Measurements from ENCODE around the gene NUB1.
A peak's percentile ranks its signal among the peaks of the same experiment; 100 is the strongest.

The NUB1 gene

DNA sequence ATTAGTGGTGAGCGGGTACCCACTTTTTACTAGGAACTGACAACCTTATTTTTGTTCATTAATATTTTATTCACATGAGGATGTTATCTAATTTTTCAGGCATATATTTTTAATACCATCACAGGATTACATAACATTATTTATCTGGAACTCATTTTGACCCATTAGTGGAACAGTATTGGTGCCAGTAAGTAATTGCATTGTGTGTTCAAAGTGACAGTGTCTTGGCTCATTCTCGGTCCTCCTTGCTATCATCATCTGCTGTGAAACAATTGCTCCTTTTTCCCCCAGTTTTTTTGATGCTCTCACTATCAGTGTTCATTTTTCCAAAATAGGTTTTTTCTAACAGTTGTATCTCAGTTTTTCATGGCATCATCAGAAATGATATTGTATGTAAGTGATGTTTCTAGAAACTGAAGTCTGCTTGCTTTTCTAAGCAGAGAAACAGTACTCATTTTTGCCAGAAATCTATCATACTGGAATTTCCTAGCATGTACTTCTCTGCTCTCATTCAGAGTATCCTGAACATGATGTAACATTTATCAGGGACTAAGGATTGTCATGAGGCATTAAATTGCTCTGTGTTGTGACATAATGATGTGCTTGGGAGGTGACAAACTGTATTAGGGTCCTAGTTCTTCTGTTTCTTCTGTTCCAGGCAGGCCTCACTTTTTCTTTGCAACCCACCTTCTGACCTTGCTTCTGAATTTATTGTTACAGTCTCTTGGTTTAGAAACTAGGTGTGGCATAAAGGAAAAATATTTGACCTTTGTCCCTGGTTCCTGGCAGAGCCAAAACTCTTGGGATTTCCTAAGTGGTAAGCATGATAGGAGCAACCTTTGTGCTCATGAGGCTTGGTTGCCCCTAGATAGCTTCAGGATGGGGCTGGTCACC is 4.2 kb downstream of the NUB1 start:
- DNase-seq (ENCODE audit: low read depth) = no peak

DNA sequence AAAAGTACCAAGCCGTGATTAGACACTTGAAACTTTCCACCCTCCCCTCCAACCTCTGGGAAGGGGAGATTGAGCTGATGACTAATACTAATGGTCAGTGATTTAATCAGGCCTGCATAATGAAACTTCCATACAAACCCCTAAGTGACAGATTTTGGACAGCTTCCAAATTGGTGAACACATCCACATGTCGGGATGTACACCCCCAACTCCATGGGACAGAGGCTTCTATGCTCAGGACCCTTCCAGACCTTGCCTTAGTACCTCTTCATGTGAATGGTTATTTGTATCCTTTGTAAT is 4.8 kb downstream of the NUB1 start:
- no peak for DNase-seq (ENCODE audit: low read depth)

DNA sequence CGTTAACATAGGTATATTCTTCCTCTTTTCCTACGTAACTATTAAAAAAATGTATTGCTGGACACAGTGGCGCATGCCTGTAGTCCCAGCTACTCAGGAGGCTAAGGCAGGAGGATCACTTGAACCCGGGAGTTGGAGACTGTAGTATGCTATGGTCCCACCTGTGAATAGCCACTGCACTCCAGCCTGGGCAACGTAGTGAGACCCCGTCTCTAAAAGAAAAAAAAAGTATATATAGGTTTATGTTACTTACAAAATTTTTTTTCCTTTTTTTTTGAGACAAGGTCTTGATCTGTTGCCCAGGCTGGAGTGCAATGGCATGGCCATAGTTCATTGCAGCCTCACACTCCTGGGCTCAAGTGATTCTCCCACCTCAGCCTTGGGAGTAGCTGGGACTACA is 5.6 kb downstream of the NUB1 start:
- DNase-seq (ENCODE audit: low read depth) = no peak

DNA sequence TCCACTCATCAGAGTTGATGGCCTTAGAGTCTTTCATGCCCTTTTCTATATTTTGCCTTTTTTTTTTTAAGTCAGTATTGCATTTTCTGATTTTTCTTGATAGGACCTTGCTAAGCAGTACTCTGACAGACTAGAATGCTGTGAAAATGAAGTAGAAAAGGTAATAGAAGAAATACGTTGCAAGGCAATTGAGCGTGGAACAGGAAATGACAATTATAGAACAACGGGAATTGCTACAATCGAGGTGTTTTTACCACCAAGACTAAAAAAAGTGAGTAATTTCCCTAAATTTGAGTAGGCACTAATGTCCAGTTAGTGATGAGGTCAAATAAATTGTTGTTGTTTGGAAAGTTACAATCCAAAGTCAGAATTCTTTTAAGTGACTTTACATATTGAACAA is 7.4 kb downstream of the NUB1 start:
- DNase-seq (ENCODE audit: low read depth) = no peak

DNA sequence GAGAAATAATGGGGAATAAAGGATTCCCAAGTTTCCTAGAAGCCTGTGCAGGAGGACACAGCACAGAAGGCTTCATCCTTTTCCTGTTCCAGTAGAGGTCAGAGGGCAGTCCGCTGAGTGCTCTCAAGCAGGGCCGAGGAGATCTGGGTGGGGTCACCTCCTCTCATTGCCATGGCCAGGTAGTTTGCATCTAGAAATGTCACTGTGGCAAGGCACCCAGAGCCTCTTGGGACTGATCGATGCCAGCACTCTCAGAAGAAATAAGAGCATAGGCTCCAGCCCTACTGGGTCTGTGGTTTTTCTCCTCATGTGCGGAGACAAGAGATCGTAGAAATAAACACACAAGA is 7.9 kb downstream of the NUB1 start:
- DNase-seq (ENCODE audit: low read depth) = no peak

DNA sequence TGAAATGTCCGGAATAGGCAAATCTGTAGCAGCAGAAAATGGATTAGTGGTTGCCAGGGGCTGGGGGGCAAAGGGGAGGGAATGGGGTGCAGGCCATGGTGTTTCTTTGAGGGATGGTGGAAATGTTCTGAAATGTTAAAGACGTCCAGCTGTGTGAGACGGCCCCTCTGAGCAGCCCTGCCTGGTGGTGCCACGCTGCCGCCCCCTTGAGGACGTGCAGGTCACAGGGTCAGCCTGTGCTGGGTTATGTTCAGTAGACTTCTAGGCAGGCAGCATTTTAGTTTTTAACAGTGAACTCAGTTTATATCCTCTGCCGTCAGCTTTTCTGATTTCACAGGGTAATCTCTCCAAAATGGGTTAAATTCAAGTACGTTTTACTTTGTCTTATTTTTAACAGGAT is 9.4 kb downstream of the NUB1 start:
- no peak for DNase-seq (ENCODE audit: low read depth)

DNA sequence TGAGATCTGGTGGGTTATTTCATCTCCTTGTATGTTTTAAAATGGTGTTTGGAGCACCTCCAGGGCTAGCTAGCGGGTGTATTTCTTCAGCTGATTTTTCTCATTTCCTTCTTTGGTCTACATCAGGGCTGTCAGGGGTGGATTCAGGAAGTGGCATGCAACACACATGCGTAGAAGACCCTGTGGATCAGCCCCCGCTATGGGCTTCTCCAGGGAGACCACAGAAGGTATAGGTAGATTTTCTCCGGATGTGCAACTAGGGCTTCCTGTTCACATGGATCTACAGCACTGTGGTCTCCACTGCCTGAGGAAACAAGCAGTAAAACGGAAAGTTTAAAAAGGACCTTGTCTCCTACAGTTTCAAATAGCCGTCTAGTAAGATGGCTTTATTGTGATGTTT is 10.4 kb downstream of the NUB1 start:
- no peak for DNase-seq (ENCODE audit: low read depth)

DNA sequence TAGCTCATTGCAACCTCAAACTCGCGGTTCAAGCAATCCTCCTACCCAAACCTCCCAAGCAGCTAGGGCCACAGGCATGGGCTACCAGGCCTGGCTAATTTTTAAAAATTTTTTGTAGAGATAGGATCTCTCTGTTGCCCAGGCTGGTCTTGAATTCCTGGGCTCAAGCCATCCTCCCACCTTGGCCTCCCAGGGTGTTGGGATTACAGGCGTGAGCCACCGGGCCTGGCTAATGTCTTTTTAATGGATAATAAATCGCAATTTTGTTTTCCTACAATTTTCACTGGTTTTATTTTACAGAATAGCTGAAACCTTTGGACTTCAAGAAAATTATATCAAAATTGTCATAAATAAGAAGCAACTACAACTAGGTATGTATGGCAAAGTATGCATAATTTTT is 10.9 kb downstream of the NUB1 start:
- DNase-seq (ENCODE audit: low read depth) = no peak

DNA sequence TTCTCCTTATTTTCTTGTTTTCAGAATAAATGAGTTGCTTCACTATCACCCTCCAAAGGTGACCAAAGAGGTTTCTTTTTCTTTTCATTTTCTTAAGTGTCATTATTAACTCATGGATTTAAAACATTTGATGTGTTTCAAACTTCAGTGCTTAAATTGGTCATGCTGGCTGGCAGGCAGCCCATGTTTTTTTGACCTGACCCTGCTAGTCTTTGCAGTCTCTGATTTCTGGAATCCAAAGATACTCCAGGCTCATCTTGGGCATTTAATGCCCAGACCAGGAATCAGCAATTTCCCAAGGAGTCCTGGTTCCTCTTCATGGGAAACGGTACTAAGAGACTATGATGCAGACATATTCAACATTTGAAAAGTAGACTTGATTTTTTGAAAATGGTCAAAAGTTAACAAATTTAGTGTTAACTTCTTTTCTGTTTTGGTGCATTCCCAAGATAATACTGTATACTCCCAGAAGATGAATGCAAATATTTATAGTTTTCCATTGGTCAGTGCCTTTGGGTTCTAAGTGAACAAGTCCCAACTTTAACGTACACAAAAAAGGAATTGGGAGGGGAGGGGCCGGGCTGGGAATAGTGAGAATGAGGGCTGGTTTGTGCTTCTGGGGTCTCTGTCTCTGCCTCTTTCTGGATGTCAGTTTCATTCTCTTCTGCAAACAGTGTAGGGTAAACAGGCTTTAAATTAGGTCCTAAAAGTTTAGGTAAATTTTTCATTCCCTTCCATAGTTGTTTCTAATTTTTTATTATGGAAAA is 19.8 kb downstream of the NUB1 start:
- DNase-seq (ENCODE audit: low read depth) = no peak

DNA sequence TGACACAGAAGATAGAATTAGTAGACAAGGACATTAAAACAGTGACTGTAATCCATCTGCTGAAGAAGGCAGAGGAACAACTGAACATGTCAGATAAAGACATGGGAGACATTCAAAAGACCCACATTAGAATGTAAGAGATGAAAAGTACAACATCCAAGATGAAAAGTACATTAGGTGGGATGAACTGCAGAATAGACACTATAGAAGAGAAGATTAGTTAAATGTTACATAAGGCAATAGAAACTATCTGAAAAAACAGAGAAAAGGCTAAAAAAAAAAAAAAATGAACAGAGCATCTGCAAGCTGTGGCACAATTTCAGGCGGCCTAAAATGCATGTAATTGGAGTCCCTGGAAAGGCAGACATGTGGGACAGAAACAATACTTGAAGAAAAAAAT is 21.6 kb downstream of the NUB1 start:
- DNase-seq (ENCODE audit: low read depth) = no peak

DNA sequence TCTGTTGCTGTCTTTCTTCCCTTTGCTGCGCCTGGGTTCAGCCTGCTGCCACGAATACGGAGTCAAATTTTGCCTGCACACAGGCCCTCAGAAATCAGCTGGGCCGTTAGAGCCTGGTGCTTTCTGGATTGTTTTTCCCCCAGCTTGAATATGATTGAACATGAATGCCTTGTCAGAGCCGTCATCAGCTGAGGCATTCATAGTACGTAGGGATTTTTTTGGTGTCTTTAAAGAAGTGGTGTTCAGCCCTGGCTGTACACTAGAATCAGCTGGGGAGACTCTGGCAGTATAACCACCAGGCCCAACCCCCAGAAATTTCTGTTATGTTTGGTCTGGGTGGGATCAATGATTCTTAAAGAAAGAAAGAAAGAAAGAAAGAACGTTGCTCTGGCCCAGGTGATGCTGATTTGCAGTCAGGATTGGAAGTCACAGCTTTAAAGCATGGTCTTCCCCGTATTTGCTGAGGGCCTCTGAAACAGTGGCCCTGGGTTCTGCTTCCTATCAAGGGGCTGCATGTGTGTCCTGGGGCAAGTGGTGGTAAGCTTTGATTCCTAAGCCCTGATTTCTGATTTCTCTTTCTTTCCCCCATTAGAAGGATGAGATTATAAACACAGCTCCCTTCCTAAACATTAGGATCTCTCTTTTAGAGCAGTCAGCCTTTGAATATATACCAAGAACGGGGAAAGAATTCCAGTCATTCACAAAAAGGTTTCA is 24.7 kb downstream of the NUB1 start:
- DNase-seq (ENCODE audit: low read depth) = no peak

DNA sequence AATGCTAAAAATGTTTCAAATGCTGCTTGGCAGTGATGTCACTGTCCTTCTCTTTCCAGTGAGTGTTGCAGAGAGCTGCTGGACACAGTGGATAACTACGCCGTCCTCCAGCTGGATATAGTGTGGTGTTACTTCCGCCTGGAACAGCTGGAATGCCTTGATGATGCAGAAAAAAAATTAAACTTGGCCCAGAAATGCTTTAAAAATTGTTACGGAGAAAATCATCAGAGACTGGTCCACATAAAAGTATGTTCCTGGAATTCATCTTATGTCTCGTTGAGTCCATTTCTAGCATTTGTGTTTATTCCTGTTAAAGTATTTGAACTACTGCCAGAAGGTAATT is 25.2 kb downstream of the NUB1 start:
- peak; percentile 46 for DNase-seq (ENCODE audit: low read depth)

DNA sequence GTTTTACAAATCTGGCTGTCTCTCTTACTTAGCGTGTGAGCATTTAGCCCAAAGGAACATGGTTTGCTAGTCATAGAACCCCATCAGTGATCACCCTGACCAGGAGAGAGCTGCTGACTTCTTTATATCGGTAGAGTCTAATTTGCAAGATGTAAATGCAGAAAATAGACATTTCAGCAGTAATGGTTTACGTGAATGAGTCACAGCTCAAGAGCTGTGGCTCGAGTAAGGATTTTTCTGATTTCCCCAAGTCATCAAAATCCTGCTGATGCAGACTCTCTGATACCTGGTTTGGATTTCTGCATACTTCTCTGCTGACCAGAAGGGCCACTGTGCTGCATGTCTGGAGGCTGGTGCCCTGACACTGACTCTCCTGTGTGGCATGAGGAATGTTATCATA is 25.7 kb downstream of the NUB1 start:
- DNase-seq (ENCODE audit: low read depth) = peak; percentile 20

DNA sequence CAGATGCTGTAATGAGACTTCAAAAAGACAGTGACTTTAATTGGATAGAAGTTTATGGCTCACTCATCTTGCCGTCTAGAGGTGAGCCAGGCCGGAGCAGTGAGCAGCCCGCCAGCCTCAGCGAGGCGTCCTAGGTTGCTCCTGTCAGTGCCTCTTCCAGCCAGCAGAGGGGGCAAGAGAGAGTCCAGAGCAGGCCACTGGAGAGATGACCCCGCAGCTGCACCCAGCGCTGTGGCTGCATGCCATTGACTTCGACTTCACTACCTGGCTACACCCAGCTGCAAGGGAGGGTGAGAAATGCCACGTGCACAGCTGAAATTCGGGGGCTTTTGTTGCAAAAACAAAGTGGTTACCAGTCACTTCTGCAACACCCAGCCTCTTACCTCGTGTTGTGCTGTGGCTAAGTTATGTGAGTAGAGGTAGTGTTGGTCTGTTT is 26.5 kb downstream of the NUB1 start:
- DNase-seq (ENCODE audit: low read depth) = peak; percentile 35

DNA sequence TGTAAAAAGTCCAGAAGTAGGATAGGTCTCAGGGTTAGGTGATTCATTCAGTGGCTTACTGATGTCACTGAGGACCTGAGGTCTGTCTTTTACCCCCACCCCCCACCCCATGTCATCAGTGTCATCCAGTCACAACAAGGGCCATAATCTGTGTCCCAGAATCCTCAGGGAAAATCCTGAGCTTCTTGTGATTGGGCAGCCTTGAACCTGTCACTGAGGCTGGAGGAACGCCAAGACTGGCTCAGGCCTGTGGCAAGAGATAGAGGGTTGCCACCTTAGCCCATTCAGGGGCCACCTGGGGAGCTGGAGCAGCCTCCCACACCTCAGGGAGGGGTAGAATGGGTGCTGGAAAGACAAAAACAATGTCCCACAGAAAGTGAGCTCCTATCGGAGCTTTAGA is 29.7 kb downstream of the NUB1 start:
- no peak for DNase-seq (ENCODE audit: low read depth)

DNA sequence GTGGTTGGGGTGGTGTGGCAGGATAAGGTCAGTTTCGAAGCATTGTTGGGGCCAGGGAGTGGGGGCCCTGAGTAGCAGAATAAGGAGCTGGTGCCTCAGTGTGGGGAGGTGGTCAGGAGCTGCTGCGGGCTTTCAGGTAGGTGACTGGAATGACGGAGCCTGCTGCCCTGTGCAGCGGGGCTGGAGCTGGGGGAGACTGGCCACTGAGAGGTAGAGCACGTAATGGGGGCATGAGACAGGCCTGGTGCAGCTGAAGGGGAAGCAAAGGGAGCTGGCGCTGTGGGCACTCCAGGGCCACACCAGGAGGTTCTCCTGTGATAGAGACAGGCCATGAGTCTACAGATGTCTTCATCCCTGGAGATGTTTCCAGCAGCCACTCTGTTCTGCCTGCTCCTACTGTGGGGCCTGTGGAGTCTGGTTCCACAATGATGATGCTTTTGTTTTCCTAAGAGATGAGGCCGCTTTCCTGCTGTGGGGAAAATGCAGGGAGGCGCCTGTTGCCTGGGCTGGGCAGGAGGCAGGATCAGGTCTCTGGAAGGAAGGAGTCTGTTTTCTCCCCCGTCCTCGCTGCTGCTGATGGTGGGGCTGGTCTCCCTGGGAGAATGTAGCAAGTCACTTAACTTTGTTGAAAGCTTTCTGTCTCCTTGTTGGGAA is 31.1 kb downstream of the NUB1 start:
- no peak for DNase-seq (ENCODE audit: low read depth)

DNA sequence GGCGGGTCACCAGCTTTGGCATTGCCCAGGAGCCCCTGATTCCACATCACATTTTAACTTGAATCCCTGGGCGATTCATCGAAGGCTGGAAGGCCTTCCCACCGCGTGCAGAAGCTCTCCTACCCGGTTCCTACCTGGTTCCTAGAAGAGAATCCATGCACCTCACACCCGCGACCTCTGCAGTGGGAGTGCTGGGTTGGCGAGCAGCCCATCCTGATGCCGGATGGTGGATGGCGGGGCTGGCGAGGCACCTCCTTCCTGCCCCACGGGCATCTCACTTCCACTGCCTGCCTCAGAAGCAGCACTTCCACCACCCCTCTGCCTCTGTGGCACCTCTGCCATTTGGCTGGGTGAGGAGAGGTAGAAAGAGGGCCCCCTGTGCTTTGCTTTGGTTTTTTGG is 32.0 kb downstream of the NUB1 start:
- DNase-seq (ENCODE audit: low read depth) = no peak

DNA sequence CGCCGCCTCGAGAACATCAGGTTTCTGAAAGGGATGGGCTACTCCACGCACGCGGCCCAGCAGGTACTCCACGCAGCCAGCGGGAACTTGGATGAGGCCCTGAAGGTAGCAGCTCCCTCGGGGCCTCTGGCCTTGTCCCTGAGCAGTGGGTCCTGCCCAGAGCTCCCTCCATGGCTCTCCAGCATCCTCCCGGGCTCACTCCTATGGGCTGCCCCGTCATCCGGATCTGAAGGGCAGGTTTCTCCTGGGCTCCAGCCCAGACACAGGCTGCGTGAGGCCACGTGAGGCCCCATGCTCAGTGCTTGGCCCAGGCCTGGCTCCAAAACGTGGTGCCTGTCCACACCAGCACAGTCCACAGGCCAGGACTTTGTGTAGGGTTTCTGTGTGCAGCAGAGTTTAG is 32.5 kb downstream of the NUB1 start:
- DNase-seq (ENCODE audit: low read depth) = no peak

DNA sequence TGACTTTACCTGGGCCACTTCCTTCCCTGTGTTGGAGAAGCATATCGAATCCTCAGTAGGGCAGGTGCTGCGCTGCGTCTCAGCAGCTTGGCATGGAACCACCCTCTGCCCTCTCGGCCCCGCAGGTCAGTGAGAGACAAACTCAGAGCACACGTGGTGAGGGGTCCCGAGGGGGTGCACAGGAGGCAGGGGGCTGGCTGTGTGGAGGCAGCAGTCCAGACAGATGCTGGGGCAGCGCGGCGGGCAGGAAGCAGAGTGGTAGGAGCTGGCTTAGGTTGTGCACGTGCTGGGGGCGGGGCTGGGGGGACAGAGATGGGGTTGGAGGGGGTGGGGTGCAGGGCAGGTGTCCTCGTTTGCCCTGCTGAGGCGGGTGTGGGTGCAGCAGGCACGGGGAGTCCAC is 33.1 kb downstream of the NUB1 start:
- DNase-seq (ENCODE audit: low read depth) = no peak

DNA sequence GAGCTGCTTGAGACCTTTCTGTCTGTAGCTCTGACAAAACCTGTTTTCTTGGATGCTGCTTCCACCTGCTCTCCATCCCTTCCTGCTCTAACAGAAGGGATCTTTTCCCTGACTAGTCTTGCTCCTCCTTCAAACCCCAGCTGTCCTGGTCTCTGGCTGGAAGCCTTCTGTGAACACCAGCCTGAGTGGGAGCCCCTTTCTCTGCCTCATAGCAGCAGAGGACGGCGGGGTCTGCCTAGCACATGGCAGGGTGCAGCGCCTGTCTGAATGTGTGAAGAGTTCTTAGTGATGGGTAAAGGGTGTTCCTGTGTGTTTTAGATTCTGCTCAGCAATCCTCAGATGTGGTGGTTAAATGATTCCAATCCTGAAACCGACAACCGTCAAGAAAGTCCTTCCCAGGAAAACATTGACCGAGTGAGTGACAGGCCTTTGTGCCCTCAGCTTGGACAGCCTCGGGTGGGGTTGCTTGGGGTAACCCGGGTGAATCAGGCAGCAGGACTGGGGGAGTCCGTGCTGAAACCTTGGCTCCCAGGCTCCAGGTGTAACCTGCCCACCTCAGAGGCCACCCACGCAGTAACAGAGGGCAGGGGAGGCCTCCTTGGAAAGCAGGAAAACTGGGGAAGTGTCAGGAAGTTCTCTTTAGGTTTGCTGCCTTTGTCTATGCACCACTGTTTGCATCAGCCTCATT is 34.1 kb downstream of the NUB1 start:
- no peak for DNase-seq (ENCODE audit: low read depth)

DNA sequence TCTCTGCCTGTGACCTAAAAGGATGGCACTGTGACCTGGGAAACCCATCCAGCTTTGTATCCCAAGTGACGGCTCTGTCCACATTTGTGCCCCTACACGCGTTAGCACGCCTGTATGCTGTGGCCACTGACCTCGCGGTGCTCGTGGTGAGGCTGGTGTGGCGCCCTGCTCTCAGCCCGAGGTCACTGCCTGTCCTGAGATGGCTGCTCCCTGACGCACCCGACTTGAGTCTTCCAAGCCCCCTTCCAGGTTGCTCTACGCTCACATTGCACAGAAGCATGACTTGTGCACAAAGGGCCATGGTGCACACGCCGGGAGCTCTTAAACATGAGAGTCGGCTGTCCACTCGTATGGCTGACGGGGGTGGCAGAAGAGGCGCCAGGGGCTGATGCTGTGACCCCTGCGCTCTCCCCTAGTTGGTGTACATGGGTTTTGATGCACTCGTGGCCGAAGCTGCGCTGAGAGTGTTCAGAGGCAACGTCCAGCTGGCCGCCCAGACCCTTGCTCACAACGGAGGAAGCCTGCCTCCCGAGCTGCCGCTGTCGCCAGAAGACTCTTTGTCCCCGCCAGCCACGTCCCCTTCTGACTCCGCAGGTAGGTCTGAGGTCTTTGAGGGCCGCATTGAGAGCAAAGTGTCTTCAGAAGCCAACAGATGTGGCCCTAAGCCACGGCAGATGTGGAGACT is 34.7 kb downstream of the NUB1 start:
- DNase-seq (ENCODE audit: low read depth) = no peak

DNA sequence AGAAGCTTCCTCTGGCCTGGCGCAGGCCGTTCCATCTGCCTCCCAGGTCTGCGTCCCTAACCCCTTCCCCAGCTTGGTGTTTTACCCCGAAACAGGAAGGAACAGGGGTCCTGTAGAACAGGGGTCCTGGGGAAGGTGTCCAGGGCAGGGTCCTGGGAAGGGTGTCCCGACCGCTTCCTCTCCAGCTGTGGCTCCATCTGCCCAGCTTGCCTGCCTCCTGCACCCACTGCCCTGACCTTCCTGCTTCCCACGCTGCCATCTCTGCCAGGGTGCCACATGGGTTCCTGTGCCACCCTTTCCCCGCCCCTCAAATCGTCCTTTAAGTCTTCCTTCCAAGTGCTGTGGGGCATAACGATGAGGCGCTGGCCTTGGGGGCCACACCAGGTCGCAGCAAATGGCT is 35.8 kb downstream of the NUB1 start:
- no peak for DNase-seq (ENCODE audit: low read depth)

Data from non-pigmented ciliary epithelial cell (primary cell).